ENCODE data around the gene RASA3.
"Not testable (repeated sequence)": the region's sequence is repeated elsewhere in the genome, so short reads cannot be mapped to it uniquely, and the experiment has no call there.

DNA sequence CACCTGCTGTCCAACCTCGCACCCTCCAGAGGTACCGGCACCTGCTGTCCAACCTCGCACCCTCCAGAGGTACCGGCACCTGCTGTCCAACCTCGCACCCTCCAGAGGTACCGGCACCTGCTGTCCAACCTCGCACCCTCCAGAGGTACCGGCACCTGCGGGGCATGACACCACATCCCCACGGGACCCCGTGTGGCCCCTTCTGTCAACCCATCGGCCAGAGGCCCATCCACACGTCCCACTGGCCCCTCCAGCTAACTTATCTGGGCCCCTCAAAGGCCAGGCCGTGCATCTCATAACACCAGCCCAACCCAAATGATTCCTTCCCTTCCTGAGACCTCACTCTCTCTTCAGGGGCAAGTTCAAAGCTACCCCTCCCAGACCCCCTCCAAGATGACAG is 6.3 kb downstream of the RASA3 start:
- not testable (repeated sequence) for TF ChIP-seq EZH2 (IDR thresholded peaks at IDR 0.05; ENCODE audit: borderline replicate concordance, low read depth, low read length, severe bottlenecking); CTCF (IDR thresholded peaks at IDR 0.05; ENCODE audit: borderline replicate concordance, extremely low read depth, low read length, poor library complexity, severe bottlenecking)

Data from DND-41 (cell line).